Measurements from ENCODE around the gene INPP5A.
"Not testable (repeated sequence)": the region's sequence is repeated elsewhere in the genome, so short reads cannot be mapped to it uniquely, and the experiment has no call there.

Gene INPP5A

GRCh38 chr10:132797986-132798385 is 260.4 kb downstream of the INPP5A start:
- in situ Hi-C loops (cut with MboI; ENCODE audit: low pct_unique_long_range_greater_than_20kb, low sequenced_read_pairs); DNase-seq: not testable (repeated sequence)

GRCh38 chr10:132798403-132798802 is 260.8 kb downstream of the INPP5A start:
- in situ Hi-C loops (cut with MboI; ENCODE audit: low pct_unique_long_range_greater_than_20kb, low sequenced_read_pairs) = no loop called here
- DNase-seq = no peak

- in situ Hi-C loops (cut with MboI; ENCODE audit: low pct_unique_long_range_greater_than_20kb, low sequenced_read_pairs) = no loop called here
- DNase-seq = no peak
These were observed 261.3 kb downstream of the INPP5A start for GRCh38 chr10:132798876-132799275.

- in situ Hi-C loops (cut with MboI; ENCODE audit: low pct_unique_long_range_greater_than_20kb, low sequenced_read_pairs) = no loop called here
- DNase-seq = no peak
These were observed 262.3 kb downstream of the INPP5A start for GRCh38 chr10:132799865-132800264.

GRCh38 chr10:132802048-132802447 is 264.5 kb downstream of the INPP5A start:
- no peak for DNase-seq
- in situ Hi-C loops (cut with MboI; ENCODE audit: low pct_unique_long_range_greater_than_20kb, low sequenced_read_pairs) = no loop called here

GRCh38 chr10:132802694-132803320 is 265.2 kb downstream of the INPP5A start:
- no peak for DNase-seq
- in situ Hi-C loops (cut with MboI; ENCODE audit: low pct_unique_long_range_greater_than_20kb, low sequenced_read_pairs) = no loop called here

- in situ Hi-C loops (cut with MboI; ENCODE audit: low pct_unique_long_range_greater_than_20kb, low sequenced_read_pairs) = no loop called here
These were observed 266.0 kb downstream of the INPP5A start for GRCh38 chr10:132803416-132804210.

GRCh38 chr10:132804287-132804686 is 266.7 kb downstream of the INPP5A start:
- no peak for DNase-seq
- in situ Hi-C loops (cut with MboI; ENCODE audit: low pct_unique_long_range_greater_than_20kb, low sequenced_read_pairs) = no loop called here

More at GRCh38 chr10:132803416-132804210, 266.0 kb downstream of the INPP5A start:
- DNase-seq = no peak

- in situ Hi-C loops (cut with MboI; ENCODE audit: low pct_unique_long_range_greater_than_20kb, low sequenced_read_pairs) = no loop called here
- no peak for DNase-seq
These were observed 267.3 kb downstream of the INPP5A start for GRCh38 chr10:132804785-132805426.

GRCh38 chr10:132805599-132805998 is 268.0 kb downstream of the INPP5A start:
- in situ Hi-C loops (cut with MboI; ENCODE audit: low pct_unique_long_range_greater_than_20kb, low sequenced_read_pairs) = no loop called here
- no peak for DNase-seq

- DNase-seq = no peak
- in situ Hi-C loops (cut with MboI; ENCODE audit: low pct_unique_long_range_greater_than_20kb, low sequenced_read_pairs) = no loop called here
These were observed 268.5 kb downstream of the INPP5A start for GRCh38 chr10:132806110-132806509.

- no peak for DNase-seq
These were observed 269.0 kb downstream of the INPP5A start for GRCh38 chr10:132806561-132807003.

GRCh38 chr10:132807621-132808049 is 270.0 kb downstream of the INPP5A start:
- in situ Hi-C loops (cut with MboI; ENCODE audit: low pct_unique_long_range_greater_than_20kb, low sequenced_read_pairs) = no loop called here

More at GRCh38 chr10:132806561-132807003, 269.0 kb downstream of the INPP5A start:
- in situ Hi-C loops (cut with MboI; ENCODE audit: low pct_unique_long_range_greater_than_20kb, low sequenced_read_pairs) = no loop called here

GRCh38 chr10:132808383-132809231 is 271.0 kb downstream of the INPP5A start:
- in situ Hi-C loops (cut with MboI; ENCODE audit: low pct_unique_long_range_greater_than_20kb, low sequenced_read_pairs) = no loop called here
- DNase-seq = no peak

More at GRCh38 chr10:132807621-132808049, 270.0 kb downstream of the INPP5A start:
- no peak for DNase-seq

GRCh38 chr10:132809232-132810140 is 271.9 kb downstream of the INPP5A start:
- DNase-seq = no peak
- in situ Hi-C loops (cut with MboI; ENCODE audit: low pct_unique_long_range_greater_than_20kb, low sequenced_read_pairs) = no loop called here

- in situ Hi-C loops (cut with MboI; ENCODE audit: low pct_unique_long_range_greater_than_20kb, low sequenced_read_pairs) = no loop called here
- DNase-seq = no peak
These were observed 272.7 kb downstream of the INPP5A start for GRCh38 chr10:132810141-132810806.

GRCh38 chr10:132810807-132811700 is 273.5 kb downstream of the INPP5A start:
- in situ Hi-C loops (cut with MboI; ENCODE audit: low pct_unique_long_range_greater_than_20kb, low sequenced_read_pairs) = no loop called here
- no peak for DNase-seq
